ENCODE measurements around the gene FAM200B.
A peak's percentile ranks its signal among the peaks of the same experiment; 100 is the strongest.

Gene FAM200B

GRCh38 chr4:15681372-15682241 lies at the start of gene FAM200B:
FAM200B (plus strand) TSS chr4:15681827; CDS start chr4:15686978, 5,151 bp downstream.
- DNase-seq (ENCODE audit: low spot score): peak; percentile 100

GRCh38 chr4:15636818-15637217 lies 44.8 kb upstream of the FAM200B start:
- no peak for DNase-seq (ENCODE audit: low spot score)

DNA sequence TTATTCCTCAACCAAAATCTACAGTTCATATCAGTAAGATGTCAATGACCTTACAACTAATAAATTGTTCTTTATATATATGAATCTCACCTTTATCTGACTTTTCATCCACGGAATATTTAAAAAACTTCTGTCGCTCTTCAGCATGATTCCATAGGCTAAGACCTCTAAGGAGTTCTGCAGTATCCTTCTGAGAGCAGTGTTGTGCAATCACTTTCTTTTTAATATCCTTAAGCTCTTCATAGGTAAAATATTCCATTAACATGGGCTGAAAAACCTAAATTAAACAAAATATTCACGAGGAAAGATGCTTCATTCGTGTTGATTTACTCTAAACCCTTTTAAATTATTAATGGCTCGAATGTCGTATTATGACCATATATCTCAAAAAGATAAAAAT lies 43.2 kb upstream of the FAM200B start:
- DNase-seq (ENCODE audit: low spot score): no peak

DNA sequence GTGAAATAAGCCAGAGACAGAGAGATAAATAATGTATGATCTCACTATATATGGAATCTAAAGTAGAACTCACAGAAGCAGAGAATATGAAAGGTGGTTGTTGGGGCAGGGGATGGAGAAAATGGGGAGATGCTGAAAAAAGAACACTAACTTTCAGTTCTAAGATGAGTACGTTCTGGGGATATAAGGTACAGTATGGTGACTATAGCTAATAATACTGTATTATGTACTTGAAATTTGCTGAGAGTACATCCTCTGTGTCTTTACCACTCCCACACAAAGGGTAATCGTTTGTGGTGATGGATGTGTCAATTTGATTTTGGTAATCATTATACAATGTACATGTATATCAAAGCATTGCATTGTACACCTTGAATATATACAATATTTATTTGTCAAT lies 33.0 kb upstream of the FAM200B start:
- DNase-seq (ENCODE audit: low spot score): no peak

- DNase-seq (ENCODE audit: low spot score): peak; percentile 33
Observed at GRCh38 chr4:15649914-15650545, 31.6 kb upstream of the FAM200B start.

- no peak for DNase-seq (ENCODE audit: low spot score)
Observed at GRCh38 chr4:15651676-15652075, 30.0 kb upstream of the FAM200B start.

GRCh38 chr4:15652191-15652590 lies 29.4 kb upstream of the FAM200B start:
- DNase-seq (ENCODE audit: low spot score): no peak

GRCh38 chr4:15652841-15653240 lies 28.8 kb upstream of the FAM200B start:
- DNase-seq (ENCODE audit: low spot score): no peak

DNA sequence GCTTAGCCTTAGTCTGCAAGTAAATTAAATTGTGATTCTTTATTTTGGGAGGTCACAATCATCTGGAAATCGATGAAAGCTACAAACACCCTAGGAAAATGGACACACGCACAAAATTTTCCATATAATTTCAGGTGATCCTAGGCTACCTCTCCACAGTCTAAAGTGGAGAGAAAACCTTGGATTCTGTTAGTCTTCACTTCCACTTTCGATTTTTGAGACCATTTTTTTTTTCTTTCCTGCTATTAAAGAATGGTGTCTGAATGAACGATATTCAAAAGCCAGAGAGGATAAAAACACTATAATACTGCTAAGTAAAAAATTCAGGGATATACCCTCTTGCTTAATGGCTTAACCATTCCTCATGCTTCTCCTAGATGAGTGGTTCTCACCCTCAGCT lies 28.2 kb upstream of the FAM200B start:
- no peak for DNase-seq (ENCODE audit: low spot score)

DNA sequence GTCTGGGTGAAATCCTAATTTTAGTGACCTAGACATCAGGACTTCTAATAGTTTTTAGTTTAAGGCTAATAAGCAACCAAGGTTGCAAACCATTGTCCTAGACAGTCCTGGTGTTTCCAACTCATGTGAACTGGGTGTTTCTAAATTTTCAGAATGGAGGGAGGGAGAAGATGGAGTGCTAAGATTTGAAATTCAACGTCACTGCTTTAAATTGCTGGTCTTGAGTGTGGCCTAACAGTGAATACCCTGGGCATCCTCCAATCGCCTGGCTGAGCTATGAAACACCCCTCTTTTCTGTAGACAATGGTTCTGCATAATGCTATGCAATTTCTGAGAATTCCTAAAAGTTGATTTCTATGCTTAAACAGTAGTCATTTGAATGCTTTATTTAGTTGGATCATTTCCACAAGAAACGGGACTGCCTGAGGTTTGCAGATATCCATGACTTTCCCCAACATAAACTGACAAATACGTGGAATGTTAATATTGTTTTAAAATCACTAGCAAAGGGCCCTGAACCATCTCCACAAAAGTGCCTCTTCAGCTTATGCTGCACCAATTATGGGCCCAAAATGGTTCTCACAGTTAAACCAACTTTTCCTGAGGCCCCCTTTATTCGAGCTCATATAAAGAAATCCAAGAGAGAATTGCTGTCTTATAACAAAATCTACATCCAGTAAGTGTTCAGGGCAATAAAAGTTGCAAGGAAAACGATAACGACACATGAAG lies 27.6 kb upstream of the FAM200B start:
- peak; percentile 43 for DNase-seq (ENCODE audit: low spot score)

- DNase-seq (ENCODE audit: low spot score): peak; percentile 65
Observed at GRCh38 chr4:15654593-15655222, 26.9 kb upstream of the FAM200B start.

- DNase-seq (ENCODE audit: low spot score): peak; percentile 98
Observed at GRCh38 chr4:15655223-15656037, 26.2 kb upstream of the FAM200B start, which contains the start of gene FBXL5. FBXL5 (minus strand) TSS chr4:15655357; CDS start chr4:15655287, 70 bp downstream.

DNA sequence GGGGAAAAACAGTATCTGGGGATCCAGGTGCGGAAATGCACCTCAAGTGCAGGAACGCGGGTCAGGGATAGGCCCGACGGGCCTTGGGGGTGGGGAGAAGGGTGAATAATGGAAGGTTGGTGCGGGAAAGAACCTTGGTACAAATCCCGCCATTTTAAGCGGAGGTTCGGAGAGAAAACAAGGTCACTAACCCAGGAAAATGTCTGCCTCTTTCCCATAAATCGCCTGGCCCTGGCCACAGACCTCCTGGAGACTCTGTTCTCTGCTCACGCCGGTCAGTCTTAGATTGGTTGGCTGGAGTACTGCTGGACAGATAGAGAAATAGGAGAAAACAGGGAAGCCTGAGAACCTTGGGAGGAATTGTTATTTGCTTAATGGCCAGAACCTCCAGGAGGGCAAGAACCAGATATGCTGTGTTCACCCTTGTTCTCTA lies 25.6 kb upstream of the FAM200B start:
- no peak for DNase-seq (ENCODE audit: low spot score)

- no peak for DNase-seq (ENCODE audit: low spot score)
Observed at GRCh38 chr4:15657366-15657765, 24.3 kb upstream of the FAM200B start.

DNA sequence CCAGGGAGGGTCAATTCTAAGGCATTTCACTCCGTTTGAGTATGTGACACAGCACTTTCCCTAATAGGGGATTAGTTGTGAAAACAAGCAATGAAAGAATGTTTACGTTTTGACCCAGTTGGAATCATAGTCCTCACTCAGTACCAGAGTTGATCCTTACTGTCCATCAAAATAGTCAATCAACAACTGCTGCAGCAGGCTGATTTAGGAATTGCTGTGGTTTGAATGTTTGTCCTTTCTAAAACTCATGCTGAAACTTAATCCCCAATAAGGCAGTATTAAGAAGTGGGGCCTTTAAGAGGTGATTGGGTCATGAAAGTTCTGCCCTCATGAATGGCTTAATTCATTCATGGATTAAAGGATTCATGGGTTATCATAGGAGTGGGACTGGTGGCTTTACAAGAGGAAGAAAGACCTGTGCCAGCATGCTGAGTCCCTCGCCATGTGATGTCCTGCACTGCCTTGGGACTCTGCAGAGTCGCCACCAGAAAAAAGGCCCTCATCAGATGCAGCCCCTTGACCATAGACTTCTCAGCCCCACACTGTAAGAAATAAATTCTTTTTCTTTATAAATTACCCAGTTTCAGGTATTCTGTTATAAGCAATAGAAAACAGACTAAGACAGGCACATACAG lies 23.4 kb upstream of the FAM200B start:
- no peak for DNase-seq (ENCODE audit: low spot score)

DNA sequence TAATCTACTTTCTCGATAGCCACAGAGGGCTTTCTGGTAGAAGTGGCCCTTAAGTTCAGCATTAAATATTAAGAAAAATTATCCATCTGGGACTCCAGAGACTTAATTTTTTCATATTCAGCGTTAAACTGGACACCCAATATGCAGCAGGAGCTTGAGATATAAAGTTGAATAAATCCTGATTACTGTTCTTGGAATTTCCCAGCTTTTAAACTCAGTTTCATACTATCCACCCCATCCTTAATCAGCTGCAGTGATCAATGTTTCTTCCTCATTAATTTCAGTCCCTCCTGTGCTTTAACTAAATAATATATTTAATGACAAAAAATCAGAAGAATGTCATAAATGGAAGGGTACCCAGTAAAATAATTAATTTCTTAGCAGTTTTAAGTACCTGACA lies 22.8 kb upstream of the FAM200B start:
- no peak for DNase-seq (ENCODE audit: low spot score)

- DNase-seq (ENCODE audit: low spot score): peak; percentile 14
Observed at GRCh38 chr4:15659768-15660570, 21.7 kb upstream of the FAM200B start.

DNA sequence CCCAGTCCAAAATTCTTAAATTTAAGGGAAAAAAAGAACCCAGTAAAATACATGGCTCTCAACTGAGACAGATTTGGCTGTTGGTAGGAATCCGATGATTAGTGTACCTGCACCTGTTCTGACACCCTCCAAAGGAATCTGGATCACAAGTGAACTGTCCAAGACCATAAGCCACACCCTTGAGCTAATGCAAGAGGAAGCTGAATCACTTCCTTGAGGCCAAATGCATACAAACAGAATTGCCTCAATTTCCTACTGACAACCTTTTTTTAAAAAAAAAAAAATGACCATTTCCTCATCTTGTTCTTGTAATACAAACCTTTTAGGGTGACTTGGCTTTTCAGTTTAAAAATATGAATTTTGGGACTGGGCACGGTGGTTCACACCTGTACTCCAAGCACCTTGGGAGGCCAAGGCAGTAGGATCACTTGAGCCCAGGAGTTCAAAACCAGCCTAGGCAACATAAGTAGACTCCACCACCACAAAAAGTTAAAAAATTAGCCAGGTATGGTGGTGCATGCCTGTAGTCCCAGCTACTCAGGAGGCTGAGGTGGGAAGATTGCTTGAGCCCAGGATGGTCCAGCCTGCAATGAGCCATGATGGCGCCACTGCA lies 15.8 kb upstream of the FAM200B start:
- no peak for DNase-seq (ENCODE audit: low spot score)

GRCh38 chr4:15667006-15667405 lies 14.6 kb upstream of the FAM200B start:
- DNase-seq (ENCODE audit: low spot score): no peak

All from AG08396 (cell line).